SU-DHL-6 (cell line): Measurements from ENCODE around the gene CPB1.

ENCODE experiments used
- EZH2phosphoT487 ChIP-seq: fragments of 200-600 bp; sonication (generic), shearing (Covaris generic); conservative IDR thresholded peaks from 2 replicates; pipeline ENCODE4 v1.6.1; 2018; ENCODE audit warnings: mild to moderate bottlenecking, antibody characterized with exemption, low read length, moderate library complexity, mixed read lengths
- TF ChIP-seq, protein P1 (sequence below): fragments of 200-600 bp; sonication (generic); IDR thresholded peaks from one replicate; pipeline ENCODE4 v1.5.1; 2017; ENCODE audit warnings: antibody characterized with exemption, mild to moderate bottlenecking, low read length, moderate library complexity; ENCODE audit not compliant: insufficient read depth, poor library complexity, severe bottlenecking

DNA sequence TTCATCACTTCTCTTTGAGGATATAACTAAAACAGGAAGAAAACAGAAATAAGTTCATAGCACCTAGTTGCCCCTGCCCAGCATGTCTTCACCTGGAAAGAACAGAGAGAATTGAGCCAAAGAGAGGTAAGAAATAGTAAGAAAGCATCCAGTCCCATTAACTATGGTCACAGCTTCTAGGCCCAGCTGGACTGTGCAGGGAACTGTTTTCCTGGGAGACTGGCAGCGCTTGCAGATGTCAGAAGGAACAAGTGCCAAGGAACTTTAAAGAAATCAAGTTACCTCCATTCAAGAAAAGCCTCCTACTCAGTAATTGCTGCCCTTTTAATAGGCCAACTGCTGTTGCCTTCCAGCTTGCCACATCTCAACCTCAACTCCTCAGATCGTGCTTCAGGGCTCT, 17.8 kb upstream of the CPB1 start:
- TF ChIP-seq, protein P1, sequence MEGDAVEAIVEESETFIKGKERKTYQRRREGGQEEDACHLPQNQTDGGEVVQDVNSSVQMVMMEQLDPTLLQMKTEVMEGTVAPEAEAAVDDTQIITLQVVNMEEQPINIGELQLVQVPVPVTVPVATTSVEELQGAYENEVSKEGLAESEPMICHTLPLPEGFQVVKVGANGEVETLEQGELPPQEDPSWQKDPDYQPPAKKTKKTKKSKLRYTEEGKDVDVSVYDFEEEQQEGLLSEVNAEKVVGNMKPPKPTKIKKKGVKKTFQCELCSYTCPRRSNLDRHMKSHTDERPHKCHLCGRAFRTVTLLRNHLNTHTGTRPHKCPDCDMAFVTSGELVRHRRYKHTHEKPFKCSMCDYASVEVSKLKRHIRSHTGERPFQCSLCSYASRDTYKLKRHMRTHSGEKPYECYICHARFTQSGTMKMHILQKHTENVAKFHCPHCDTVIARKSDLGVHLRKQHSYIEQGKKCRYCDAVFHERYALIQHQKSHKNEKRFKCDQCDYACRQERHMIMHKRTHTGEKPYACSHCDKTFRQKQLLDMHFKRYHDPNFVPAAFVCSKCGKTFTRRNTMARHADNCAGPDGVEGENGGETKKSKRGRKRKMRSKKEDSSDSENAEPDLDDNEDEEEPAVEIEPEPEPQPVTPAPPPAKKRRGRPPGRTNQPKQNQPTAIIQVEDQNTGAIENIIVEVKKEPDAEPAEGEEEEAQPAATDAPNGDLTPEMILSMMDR, result no peak
- TF ChIP-seq EZH2phosphoT487, result no peak
